SU-DHL-6 (cell line): ENCODE data around the gene TROAP.
"Not testable (repeated sequence)": the region's sequence is repeated elsewhere in the genome, so short reads cannot be mapped to it uniquely, and the experiment has no call there.

Source experiments
- H2AFZ ChIP-seq: fragments of 200-600 bp; sonication (generic); 2 replicates; pipeline ENCODE4 v1.6.1; 2014; ENCODE audit warnings: low read depth, mild to moderate bottlenecking, moderate library complexity, mixed read lengths, antibody characterized with exemption, low read length; ENCODE audit not compliant: severe bottlenecking
- H3F3A ChIP-seq: fragments of 200-600 bp; shearing (Covaris generic); 2 replicates; pipeline ENCODE4 v1.6.0; 2016; ENCODE audit warnings: antibody characterized with exemption, mild to moderate bottlenecking; ENCODE audit not compliant: insufficient read depth
- H3K27ac ChIP-seq: fragments of 200-600 bp; sonication (generic); 2 replicates; pipeline ENCODE4 v1.5.1; 2016; ENCODE audit warnings: low read depth, mild to moderate bottlenecking, low read length, moderate library complexity, mixed read lengths
- H3K27me3 ChIP-seq: fragments of 200-600 bp; sonication (generic), shearing (Covaris generic); 2 replicates; pipeline ENCODE4 v1.6.0; 2014; ENCODE audit warnings: mild to moderate bottlenecking, low read length
- H3K36me3 ChIP-seq: fragments of 200-600 bp; sonication (generic); 2 replicates; pipeline ENCODE4 v1.6.1; 2014; ENCODE audit warnings: mild to moderate bottlenecking, low read length, mixed read lengths
- H3K4me2 ChIP-seq: fragments of 300-600, 200-600 bp; shearing (Covaris generic), sonication (generic); 2 replicates; pipeline ENCODE4 v1.6.0; 2014; ENCODE audit warnings: low read length, low read depth, mild to moderate bottlenecking; ENCODE audit not compliant: poor library complexity, severe bottlenecking
- H3K4me3 ChIP-seq: fragments of 200-600 bp; sonication (generic); 2 replicates; pipeline ENCODE4 v1.5.1; 2014; ENCODE audit warnings: antibody characterized with exemption, low read length, mild to moderate bottlenecking, mixed read lengths; ENCODE audit not compliant: insufficient read depth, poor library complexity, severe bottlenecking
- H3K79me2 ChIP-seq: fragments of 200-600 bp; sonication (generic); 2 replicates; pipeline ENCODE4 v1.6.1; 2014; ENCODE audit warnings: mild to moderate bottlenecking, low read length, moderate library complexity; ENCODE audit not compliant: insufficient read depth
- H3K9ac ChIP-seq: fragments of 200-600 bp; sonication (generic); 2 replicates; pipeline ENCODE4 v1.7.0; 2014; ENCODE audit warnings: mild to moderate bottlenecking, low read length
- H3K9me2 ChIP-seq: fragments of 200-600 bp; sonication (generic); replicated peaks from 2 replicates; pipeline ENCODE4 v1.6.1; 2014; ENCODE audit warnings: low read length; ENCODE audit not compliant: insufficient read depth
- H3K9me3 ChIP-seq: fragments of 200-600 bp; sonication (generic); 2 replicates; pipeline ENCODE4 v1.6.1; 2014; ENCODE audit warnings: low read length, mixed read lengths; ENCODE audit not compliant: insufficient read depth
- H4K20me1 ChIP-seq: fragments of 200-600 bp; sonication (generic); 2 replicates; pipeline ENCODE4 v1.6.1; 2014; ENCODE audit warnings: low read depth, mild to moderate bottlenecking, antibody characterized with exemption, low read length, moderate library complexity, mixed read lengths
- EZH2phosphoT487 ChIP-seq: fragments of 200-600 bp; sonication (generic), shearing (Covaris generic); conservative IDR thresholded peaks from 2 replicates; pipeline ENCODE4 v1.6.1; 2018; ENCODE audit warnings: mild to moderate bottlenecking, antibody characterized with exemption, low read length, moderate library complexity, mixed read lengths
- TF ChIP-seq, protein P1 (sequence below): fragments of 200-600 bp; sonication (generic); IDR thresholded peaks from one replicate; pipeline ENCODE4 v1.5.1; 2017; ENCODE audit warnings: antibody characterized with exemption, mild to moderate bottlenecking, low read length, moderate library complexity; ENCODE audit not compliant: insufficient read depth, poor library complexity, severe bottlenecking

The TROAP gene

DNA sequence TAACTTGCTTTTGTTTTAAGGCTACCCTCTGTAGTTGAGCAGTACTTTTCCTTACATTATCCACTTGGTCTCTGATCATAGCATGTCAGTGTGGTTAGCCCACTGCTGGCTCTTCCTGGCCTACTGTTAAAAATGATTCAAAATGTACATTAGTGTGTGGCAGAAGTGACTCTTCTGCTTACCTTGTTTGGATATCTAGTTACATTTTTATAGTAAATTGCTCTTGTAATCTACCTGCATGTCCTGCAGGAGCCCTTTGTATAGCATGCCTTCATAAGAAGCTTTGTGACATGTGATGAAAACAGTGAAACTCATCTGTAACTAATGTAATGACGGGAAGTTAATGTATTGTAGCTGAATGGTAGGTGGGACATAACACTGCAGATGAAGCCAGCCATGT lies 52.4 kb downstream of the TROAP start:
- Histone ChIP-seq H3K79me2 (peaks cover 74% of the 10 kb centered on the region), H3K9ac (no peak overlapping the region), H3K9me2 (no peaks in the 10 kb centered on the region), H3K27ac (no peak overlapping the region), H3K9me3 (no peaks in the 10 kb centered on the region), H3F3A (no peaks in the 10 kb centered on the region; the same call in 1 of the 2 replicates), H3K27me3 (no peaks in the 10 kb centered on the region), H4K20me1 (0 out of 2 replicates have a peak, but pooled peaks cover 3% of the 10 kb centered on the region), H2AFZ (no peak overlapping the region), H3K4me3 (no peak overlapping the region), H3K36me3 (no peaks in the 10 kb centered on the region), H3K4me2 (no peak overlapping the region)
- TF ChIP-seq, protein P1, sequence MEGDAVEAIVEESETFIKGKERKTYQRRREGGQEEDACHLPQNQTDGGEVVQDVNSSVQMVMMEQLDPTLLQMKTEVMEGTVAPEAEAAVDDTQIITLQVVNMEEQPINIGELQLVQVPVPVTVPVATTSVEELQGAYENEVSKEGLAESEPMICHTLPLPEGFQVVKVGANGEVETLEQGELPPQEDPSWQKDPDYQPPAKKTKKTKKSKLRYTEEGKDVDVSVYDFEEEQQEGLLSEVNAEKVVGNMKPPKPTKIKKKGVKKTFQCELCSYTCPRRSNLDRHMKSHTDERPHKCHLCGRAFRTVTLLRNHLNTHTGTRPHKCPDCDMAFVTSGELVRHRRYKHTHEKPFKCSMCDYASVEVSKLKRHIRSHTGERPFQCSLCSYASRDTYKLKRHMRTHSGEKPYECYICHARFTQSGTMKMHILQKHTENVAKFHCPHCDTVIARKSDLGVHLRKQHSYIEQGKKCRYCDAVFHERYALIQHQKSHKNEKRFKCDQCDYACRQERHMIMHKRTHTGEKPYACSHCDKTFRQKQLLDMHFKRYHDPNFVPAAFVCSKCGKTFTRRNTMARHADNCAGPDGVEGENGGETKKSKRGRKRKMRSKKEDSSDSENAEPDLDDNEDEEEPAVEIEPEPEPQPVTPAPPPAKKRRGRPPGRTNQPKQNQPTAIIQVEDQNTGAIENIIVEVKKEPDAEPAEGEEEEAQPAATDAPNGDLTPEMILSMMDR = no peak
- TF ChIP-seq EZH2phosphoT487 = no peak

DNA sequence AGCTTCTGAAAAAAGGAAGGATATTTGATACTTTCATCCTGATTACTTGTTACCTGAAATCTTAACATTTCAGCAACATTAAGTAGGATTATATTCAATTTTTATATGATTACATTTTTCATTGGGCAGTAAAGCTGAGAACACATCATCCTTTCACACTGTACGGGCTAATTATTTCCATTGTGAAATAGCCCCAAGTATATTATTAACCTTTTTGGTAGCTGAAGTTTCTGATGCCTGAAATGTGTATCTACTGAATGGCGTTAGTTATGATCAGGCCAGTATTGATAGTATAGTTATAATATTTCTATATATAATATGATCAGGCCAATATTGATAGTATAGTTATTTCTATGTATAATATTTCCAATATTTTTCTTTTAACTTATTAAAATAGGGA lies 54.3 kb downstream of the TROAP start:
- peaks cover 72% of the 10 kb centered on the region for H3K79me2 ChIP-seq
- H3K27ac ChIP-seq = no peak overlapping the region
- H3K27me3 ChIP-seq = no peaks in the 10 kb centered on the region
- H3K9me3 ChIP-seq = no peaks in the 10 kb centered on the region
- H3K36me3 ChIP-seq = no peaks in the 10 kb centered on the region
- no peak overlapping the region for H3K4me3 ChIP-seq
- H3K4me2 ChIP-seq = no peak overlapping the region
- H4K20me1 ChIP-seq = 0 out of 2 replicates have a peak, but pooled peaks cover 3% of the 10 kb centered on the region
- H3F3A ChIP-seq = no peaks in the 10 kb centered on the region
- H2AFZ ChIP-seq = no peak overlapping the region
- no peak for TF ChIP-seq EZH2phosphoT487
- TF ChIP-seq, protein P1 = no peak
- no peak overlapping the region for H3K9ac ChIP-seq
- H3K9me2 ChIP-seq = no peaks in the 10 kb centered on the region

DNA sequence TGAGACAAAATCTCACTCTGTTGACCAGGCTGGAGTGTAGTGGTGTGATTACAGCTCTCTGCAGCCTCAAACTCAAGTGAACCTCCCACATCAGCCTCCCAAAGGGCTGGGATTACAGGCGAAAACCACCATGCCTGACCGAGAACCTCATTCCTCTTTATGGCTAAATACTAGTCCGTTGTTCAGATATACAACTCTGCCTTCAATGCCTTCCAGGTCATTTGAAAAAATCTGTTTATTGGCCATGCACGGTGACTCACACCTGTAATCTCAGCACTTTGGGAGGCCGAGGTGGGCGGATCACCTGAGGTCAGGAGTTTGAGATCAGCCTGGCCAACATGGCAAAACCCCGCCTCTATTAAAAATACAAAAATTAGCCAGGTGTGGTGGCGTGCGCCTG lies 57.1 kb downstream of the TROAP start:
- H3K27ac ChIP-seq, H3K4me2 ChIP-seq, H3F3A ChIP-seq, H3K27me3 ChIP-seq, H4K20me1 ChIP-seq, H3K9me2 ChIP-seq, H2AFZ ChIP-seq, H3K4me3 ChIP-seq, H3K9ac ChIP-seq, H3K9me3 ChIP-seq, H3K36me3 ChIP-seq: not testable (repeated sequence)
- peaks cover 76% of the 10 kb centered on the region for H3K79me2 ChIP-seq
